Neural progenitor cell (in vitro differentiated cells): ENCODE measurements around the gene C2orf49. TPM values are rescaled to one million over a fixed set of nuclear protein-coding genes. Genes with fewer than 3 reads are reported as not detected.

ENCODE experiments used
- DNase-seq: peaks from one replicate; pipeline ENCODE4 v3.0.0-alpha.2; 2016; ENCODE audit warnings: low spot score
- H2AFZ ChIP-seq: fragments of 200-600 bp; sonication (generic); replicated peaks from 2 replicates; pipeline ENCODE4 v1.6.1; 2016; ENCODE audit warnings: antibody characterized with exemption
- H3F3A ChIP-seq: fragments of 200-600 bp; sonication (generic); 2 replicates; pipeline ENCODE4 v1.6.1; 2016; ENCODE audit warnings: antibody characterized with exemption, low read depth
- H3K27ac ChIP-seq: fragments of 200-600 bp; sonication (generic); 2 replicates; pipeline ENCODE4 v1.5.1; 2016; ENCODE audit warnings: mild to moderate bottlenecking
- H3K27me3 ChIP-seq: fragments of 200-600 bp; sonication (generic); 2 replicates; pipeline ENCODE4 v1.6.1; 2016; ENCODE audit warnings: mild to moderate bottlenecking, moderate library complexity
- H3K36me3 ChIP-seq: fragments of 200-600 bp; sonication (generic); 2 replicates; pipeline ENCODE4 v1.5.1; 2016
- H3K4me1 ChIP-seq: fragments of 200-600 bp; sonication (generic); 2 replicates; pipeline ENCODE4 v1.6.1; 2016; ENCODE audit warnings: mixed run types
- H3K4me2 ChIP-seq: fragments of 200-600 bp; sonication (generic); 2 replicates; pipeline ENCODE4 v1.6.1; 2016
- H3K4me3 ChIP-seq: fragments of 200-600 bp; sonication (generic); 2 replicates; pipeline ENCODE4 v1.5.1; 2016
- H3K79me2 ChIP-seq: fragments of 200-600 bp; sonication (generic); 2 replicates; pipeline ENCODE4 v1.6.1; 2016; ENCODE audit warnings: low read depth
- H3K9ac ChIP-seq: fragments of 200-600 bp; sonication (generic); 2 replicates; pipeline ENCODE4 v1.6.1; 2016
- H3K9me3 ChIP-seq: fragments of 200-600 bp; sonication (generic); 2 replicates; pipeline ENCODE4 v1.5.1; 2016; ENCODE audit warnings: low read depth
- H4K20me1 ChIP-seq: fragments of 200-600 bp; sonication (generic); 2 replicates; pipeline ENCODE4 v1.6.1; 2016; ENCODE audit warnings: low read depth
- H3K27ac Mint-ChIP-seq: 3 replicates; pipeline ENCODE4 v1.8.0; 2021; ENCODE audit warnings: mixed read lengths
- H3K27me3 Mint-ChIP-seq: 2 replicates; pipeline ENCODE4 v1.8.0; 2022; ENCODE audit warnings: low read depth, mild to moderate bottlenecking, inconsistent platforms, moderate library complexity, mixed read lengths; ENCODE audit not compliant: insufficient read depth
- H3K36me3 Mint-ChIP-seq: 3 replicates; pipeline ENCODE4 v1.8.0; 2021; ENCODE audit warnings: mixed read lengths
- H3K4me1 Mint-ChIP-seq: 3 replicates; pipeline ENCODE4 v1.8.0; 2021; ENCODE audit warnings: mixed read lengths
- H3K4me3 Mint-ChIP-seq: 3 replicates; pipeline ENCODE4 v1.8.0; 2021; ENCODE audit warnings: mild to moderate bottlenecking, moderate library complexity, mixed read lengths
- H3K9me3 Mint-ChIP-seq: 3 replicates; pipeline ENCODE4 v1.8.0; 2020; ENCODE audit warnings: mixed read lengths
- CTCF ChIP-seq: fragments of 200-600 bp; sonication (generic); IDR thresholded peaks from 2 replicates; pipeline ENCODE4 v1.5.1; 2017; ENCODE audit warnings: antibody characterized with exemption, mild to moderate bottlenecking
- EZH2 ChIP-seq: fragments of 200-600 bp; sonication (generic); IDR thresholded peaks from 2 replicates; pipeline ENCODE4 v1.6.1; 2017; ENCODE audit warnings: antibody characterized with exemption, mild to moderate bottlenecking, moderate library complexity
- EZH2phosphoT487 ChIP-seq: fragments of 200-600 bp; sonication (generic); IDR thresholded peaks from 2 replicates; pipeline ENCODE4 v1.6.1; 2017; ENCODE audit warnings: antibody characterized with exemption
- total RNA-seq: library from RNA; depleted of rRNA; stranded (reverse); fragments of >200 nt; gene quantifications from 2 replicates; pipeline ENCODE4 v1.2.3, GENCODE V29; 2015; ENCODE audit warnings: low replicate concordance

Gene C2orf49
- total RNA-seq, 1 donor from 2014 or later = 42.9 TPM

DNA sequence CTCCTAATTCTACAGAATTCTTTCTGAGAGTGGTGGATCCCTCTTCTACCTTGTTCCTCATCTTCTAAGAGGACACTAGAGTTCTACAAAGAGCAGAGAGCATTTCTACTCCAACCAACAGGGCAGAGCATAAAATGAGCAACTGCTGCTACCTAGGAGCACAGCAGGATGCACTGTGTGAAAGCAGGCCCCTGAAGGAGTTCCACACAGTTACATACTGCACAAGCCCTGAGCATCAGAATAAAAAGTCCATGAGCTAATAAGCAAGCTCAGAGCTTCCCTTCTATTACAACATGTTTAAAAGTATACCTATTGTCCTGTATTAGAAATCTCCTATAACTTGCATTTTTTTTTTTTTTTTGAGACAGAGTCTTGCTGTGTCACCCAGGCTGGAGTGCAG lies 53.1 kb downstream of the C2orf49 start:
- no peaks in the 10 kb centered on the region for H3K4me1 ChIP-seq
- H4K20me1 ChIP-seq = no peaks in the 10 kb centered on the region
- H3K27me3 Mint-ChIP-seq = peaks cover 3% of the 10 kb centered on the region
- no peaks in the 10 kb centered on the region for H3K36me3 ChIP-seq
- no peak overlapping the region for H3K4me3 Mint-ChIP-seq
- H3K36me3 Mint-ChIP-seq = peaks cover 34% of the 10 kb centered on the region
- no peak for DNase-seq
- H2AFZ ChIP-seq = no peak overlapping the region
- no peaks in the 10 kb centered on the region for H3K9me3 ChIP-seq
- no peak overlapping the region for H3K4me2 ChIP-seq
- H3K9me3 Mint-ChIP-seq = no peaks in the 10 kb centered on the region
- H3K9ac ChIP-seq = no peak overlapping the region
- no peak overlapping the region for H3K27ac Mint-ChIP-seq
- no peak overlapping the region for H3K27ac ChIP-seq
- peaks cover 6% of the 10 kb centered on the region for H3K79me2 ChIP-seq
- no peaks in the 10 kb centered on the region for H3K27me3 ChIP-seq
- TF ChIP-seq CTCF (no peak), EZH2phosphoT487 (no peak), EZH2 (no peak)
- no peak overlapping the region for H3K4me3 ChIP-seq
- no peaks in the 10 kb centered on the region for H3F3A ChIP-seq
- peaks cover 7% of the 10 kb centered on the region for H3K4me1 Mint-ChIP-seq

DNA sequence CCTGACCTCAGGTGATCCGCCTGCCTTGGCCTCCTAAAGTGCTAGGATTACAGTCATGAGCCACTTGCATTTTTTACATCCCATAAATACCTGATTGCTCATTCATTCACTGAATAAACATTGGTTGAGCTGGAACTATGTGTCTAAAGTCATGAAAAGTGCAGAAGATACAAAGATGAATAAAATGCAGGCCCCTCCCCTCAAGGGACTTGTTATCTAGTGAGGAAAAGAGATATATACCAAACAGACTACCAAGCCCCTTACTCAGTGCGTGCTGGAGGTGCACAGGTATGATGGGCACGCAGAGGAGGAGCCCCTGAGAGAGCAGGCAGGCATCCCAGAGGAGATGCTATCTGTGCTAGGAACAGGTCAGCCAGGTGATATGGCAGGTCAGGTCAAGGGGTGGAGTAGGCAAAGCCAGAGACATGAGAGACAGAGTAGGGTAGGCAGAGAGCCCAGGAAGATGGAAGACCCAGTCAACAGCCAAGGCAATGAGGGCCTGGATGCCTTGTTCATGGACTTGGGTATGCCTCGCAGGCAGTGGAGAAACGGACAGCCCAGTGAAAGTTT lies 53.8 kb downstream of the C2orf49 start:
- H3F3A ChIP-seq = no peaks in the 10 kb centered on the region
- no peaks in the 10 kb centered on the region for H3K9me3 ChIP-seq
- Mint-ChIP-seq H3K4me3 (no peak overlapping the region), H3K36me3 (peaks cover 35% of the 10 kb centered on the region), H3K9me3 (no peaks in the 10 kb centered on the region), H3K4me1 (peaks cover 13% of the 10 kb centered on the region), H3K27ac (no peak overlapping the region), H3K27me3 (peaks cover 2% of the 10 kb centered on the region)
- no peaks in the 10 kb centered on the region for H3K4me1 ChIP-seq
- no peaks in the 10 kb centered on the region for H4K20me1 ChIP-seq
- H3K9ac ChIP-seq = no peak overlapping the region
- no peak overlapping the region for H3K4me3 ChIP-seq
- no peaks in the 10 kb centered on the region for H3K27me3 ChIP-seq
- H2AFZ ChIP-seq = no peak overlapping the region
- peaks cover 6% of the 10 kb centered on the region for H3K79me2 ChIP-seq
- H3K4me2 ChIP-seq = no peak overlapping the region
- TF ChIP-seq EZH2 (no peak), CTCF (no peak), EZH2phosphoT487 (no peak)
- H3K27ac ChIP-seq = no peak overlapping the region
- DNase-seq = no peak
- H3K36me3 ChIP-seq = no peaks in the 10 kb centered on the region

- no peaks in the 10 kb centered on the region for H3K9me3 ChIP-seq
- H3F3A ChIP-seq = no peaks in the 10 kb centered on the region
- no peaks in the 10 kb centered on the region for H3K9me3 Mint-ChIP-seq
- H3K27ac Mint-ChIP-seq = no peak overlapping the region
- H3K9ac ChIP-seq = no peak overlapping the region
- H3K79me2 ChIP-seq = peaks cover 6% of the 10 kb centered on the region
- H2AFZ ChIP-seq = no peak overlapping the region
- H3K36me3 ChIP-seq = no peaks in the 10 kb centered on the region
- H4K20me1 ChIP-seq = no peaks in the 10 kb centered on the region
- H3K27me3 ChIP-seq = no peaks in the 10 kb centered on the region
- no peaks in the 10 kb centered on the region for H3K4me1 ChIP-seq
- TF ChIP-seq CTCF (no peak), EZH2 (no peak), EZH2phosphoT487 (no peak)
- H3K4me3 Mint-ChIP-seq = no peak overlapping the region
- no peak overlapping the region for H3K4me3 ChIP-seq
- H3K4me2 ChIP-seq = no peak overlapping the region
- DNase-seq = no peak
- no peak overlapping the region for H3K27ac ChIP-seq
- peaks cover 20% of the 10 kb centered on the region for H3K4me1 Mint-ChIP-seq
- H3K36me3 Mint-ChIP-seq = peaks cover 38% of the 10 kb centered on the region
- peaks cover 2% of the 10 kb centered on the region for H3K27me3 Mint-ChIP-seq
These were observed 54.7 kb downstream of the C2orf49 start for GRCh38 chr2:105391763-105392662.
